Measurements from ENCODE around the gene TPCN2.

DNA sequence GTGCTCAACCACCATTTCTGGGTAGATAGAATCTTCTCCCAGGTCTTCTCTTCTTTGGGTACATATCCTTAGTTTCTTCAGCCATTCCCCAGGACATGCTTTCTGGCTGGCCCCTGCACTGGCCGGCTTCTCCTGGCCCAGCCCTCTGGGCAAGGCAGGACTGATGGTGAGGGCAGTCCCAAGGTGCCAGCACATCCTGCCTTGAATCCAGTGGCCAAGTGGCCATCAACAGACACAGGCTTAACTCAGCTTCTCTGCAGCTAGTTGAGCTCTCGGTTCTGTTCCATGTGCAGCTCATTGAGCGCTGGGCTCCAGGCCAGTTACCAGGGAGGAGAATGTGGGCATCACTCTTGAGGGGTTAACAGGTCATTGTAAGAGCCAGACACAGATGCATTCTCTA, 124.6 kb downstream of the TPCN2 start:
- TF ChIP-seq CREB1 (IDR thresholded peaks at IDR 0.05): no peak
- TF ChIP-seq, protein P1, sequence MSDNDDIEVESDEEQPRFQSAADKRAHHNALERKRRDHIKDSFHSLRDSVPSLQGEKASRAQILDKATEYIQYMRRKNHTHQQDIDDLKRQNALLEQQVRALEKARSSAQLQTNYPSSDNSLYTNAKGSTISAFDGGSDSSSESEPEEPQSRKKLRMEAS (IDR thresholded peaks at IDR 0.05): no peak
- TF ChIP-seq, protein P2, sequence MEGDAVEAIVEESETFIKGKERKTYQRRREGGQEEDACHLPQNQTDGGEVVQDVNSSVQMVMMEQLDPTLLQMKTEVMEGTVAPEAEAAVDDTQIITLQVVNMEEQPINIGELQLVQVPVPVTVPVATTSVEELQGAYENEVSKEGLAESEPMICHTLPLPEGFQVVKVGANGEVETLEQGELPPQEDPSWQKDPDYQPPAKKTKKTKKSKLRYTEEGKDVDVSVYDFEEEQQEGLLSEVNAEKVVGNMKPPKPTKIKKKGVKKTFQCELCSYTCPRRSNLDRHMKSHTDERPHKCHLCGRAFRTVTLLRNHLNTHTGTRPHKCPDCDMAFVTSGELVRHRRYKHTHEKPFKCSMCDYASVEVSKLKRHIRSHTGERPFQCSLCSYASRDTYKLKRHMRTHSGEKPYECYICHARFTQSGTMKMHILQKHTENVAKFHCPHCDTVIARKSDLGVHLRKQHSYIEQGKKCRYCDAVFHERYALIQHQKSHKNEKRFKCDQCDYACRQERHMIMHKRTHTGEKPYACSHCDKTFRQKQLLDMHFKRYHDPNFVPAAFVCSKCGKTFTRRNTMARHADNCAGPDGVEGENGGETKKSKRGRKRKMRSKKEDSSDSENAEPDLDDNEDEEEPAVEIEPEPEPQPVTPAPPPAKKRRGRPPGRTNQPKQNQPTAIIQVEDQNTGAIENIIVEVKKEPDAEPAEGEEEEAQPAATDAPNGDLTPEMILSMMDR (IDR thresholded peaks at IDR 0.05; ENCODE audit: control extremely low read depth in 1 of 3, insufficient read depth in 1 of 3, low read depth in 1 of 3, low read length in 3 of 3): no peak
- TF ChIP-seq ATF2 (IDR thresholded peaks at IDR 0.05; ENCODE audit: low read length): no peak
- TF ChIP-seq, protein P3, sequence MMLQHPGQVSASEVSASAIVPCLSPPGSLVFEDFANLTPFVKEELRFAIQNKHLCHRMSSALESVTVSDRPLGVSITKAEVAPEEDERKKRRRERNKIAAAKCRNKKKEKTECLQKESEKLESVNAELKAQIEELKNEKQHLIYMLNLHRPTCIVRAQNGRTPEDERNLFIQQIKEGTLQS (IDR thresholded peaks at IDR 0.05; ENCODE audit: insufficient read depth, low read depth, low read length): no peak
- no peak for TF ChIP-seq POLR2A (IDR thresholded peaks at IDR 0.05; ENCODE audit: control extremely low read depth in 1 of 2, low read depth in 2 of 2, low read length in 2 of 2)
- TF ChIP-seq JUN (IDR thresholded peaks at IDR 0.05; ENCODE audit: low read depth, low read length): no peak
- no peak for TF ChIP-seq EZH2 (IDR thresholded peaks at IDR 0.05; ENCODE audit: low read depth, low read length, severe bottlenecking)
- TF ChIP-seq KDM1A (IDR thresholded peaks at IDR 0.05; ENCODE audit: borderline replicate concordance, low read length): no peak
